HG03135 (cell line): Measurements from ENCODE around the gene ARL16.
"Not testable (repeated sequence)": the region's sequence is repeated elsewhere in the genome, so short reads cannot be mapped to it uniquely, and the experiment has no call there.

ENCODE experiments used
- ATAC-seq: cut with Tn5 transposase; IDR thresholded peaks from one replicate; pipeline ENCODE4 v1.9.1; 2021; ENCODE audit warnings: mild to moderate bottlenecking, moderate library complexity; ENCODE audit not compliant: unreplicated experiment

The ARL16 gene

DNA sequence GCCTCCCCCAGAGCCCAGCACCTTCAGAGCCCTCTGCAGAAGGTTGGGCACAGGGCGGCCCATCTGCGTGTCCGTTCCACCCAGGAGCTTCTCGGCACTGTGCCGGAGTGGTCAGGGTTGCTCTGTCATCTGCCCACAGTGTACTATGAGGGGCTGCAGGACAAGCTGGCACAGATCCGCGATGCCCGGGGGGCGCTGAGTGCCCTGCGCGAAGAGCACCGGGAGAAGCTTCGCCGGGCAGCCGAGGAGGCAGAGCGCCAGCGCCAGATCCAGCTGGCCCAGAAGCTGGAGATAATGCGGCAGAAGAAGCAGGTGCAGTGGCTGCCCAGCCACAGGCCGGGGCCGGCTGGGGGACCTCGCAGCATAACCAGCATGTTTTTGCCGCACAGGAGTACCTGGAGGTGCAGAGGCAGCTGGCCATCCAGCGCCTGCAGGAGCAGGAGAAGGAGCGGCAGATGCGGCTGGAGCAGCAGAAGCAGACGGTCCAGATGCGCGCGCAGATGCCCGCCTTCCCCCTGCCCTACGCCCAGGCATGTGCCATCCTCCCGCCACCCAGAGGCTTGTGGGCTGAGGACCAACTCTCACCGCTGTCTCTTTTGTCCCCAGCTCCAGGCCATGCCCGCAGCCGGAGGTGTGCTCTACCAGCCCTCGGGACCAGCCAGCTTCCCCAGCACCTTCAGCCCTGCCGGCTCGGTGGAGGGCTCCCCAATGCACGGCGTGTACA is 12.8 kb upstream of the ARL16 start:
- ATAC-seq = no peak

GRCh38 chr17:81695801-81696200 is 12.2 kb upstream of the ARL16 start:
- ATAC-seq = no peak

- ATAC-seq = no peak
These were observed 11.6 kb upstream of the ARL16 start for GRCh38 chr17:81695211-81695610.

DNA sequence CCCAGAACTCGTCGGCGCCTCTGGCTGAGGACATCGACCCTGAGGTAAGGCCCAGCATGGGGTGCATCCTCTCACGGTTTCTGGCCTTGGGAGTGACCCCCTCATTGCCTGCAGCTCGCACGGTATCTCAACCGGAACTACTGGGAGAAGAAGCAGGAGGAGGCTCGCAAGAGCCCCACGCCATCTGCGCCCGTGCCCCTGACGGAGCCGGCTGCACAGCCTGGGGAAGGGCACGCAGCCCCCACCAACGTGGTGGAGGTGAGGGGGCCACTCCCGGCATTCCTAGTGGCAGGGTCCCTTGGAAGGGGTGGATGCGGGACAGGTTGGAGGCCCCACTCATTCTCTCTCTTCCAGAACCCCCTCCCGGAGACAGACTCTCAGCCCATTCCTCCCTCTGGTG is 11.2 kb upstream of the ARL16 start:
- no peak for ATAC-seq

DNA sequence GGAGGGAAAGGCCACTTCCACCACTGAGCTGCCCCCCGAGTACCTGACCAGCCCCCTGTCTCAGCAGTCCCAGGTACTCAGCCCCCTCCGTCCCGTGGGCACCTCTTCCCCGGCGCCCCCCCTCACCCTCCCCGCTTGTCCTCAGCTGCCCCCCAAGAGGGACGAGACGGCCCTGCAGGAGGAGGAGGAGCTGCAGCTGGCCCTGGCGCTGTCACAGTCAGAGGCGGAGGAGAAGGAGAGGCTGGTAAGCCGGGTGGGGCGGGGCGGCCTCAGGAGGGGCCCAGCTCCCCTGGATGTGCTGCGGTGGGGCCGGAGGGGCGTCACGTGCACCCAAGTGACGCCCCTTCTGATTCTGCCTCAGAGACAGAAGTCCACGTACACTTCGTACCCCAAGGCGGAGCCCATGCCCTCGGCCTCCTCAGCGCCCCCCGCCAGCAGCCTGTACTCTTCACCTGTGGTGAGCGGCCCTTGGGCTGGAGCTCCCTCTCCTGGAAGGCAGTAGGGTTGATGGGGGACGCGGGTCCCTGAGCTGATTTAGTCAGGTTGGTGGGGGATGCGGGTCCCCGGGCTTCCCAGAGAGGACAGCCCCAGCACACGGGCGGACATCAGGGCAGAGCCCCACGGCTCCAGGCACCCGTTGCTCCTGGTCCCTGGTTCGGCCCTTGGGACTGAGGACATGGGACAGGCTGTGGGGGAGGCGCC is 10.1 kb upstream of the ARL16 start:
- no peak for ATAC-seq

DNA sequence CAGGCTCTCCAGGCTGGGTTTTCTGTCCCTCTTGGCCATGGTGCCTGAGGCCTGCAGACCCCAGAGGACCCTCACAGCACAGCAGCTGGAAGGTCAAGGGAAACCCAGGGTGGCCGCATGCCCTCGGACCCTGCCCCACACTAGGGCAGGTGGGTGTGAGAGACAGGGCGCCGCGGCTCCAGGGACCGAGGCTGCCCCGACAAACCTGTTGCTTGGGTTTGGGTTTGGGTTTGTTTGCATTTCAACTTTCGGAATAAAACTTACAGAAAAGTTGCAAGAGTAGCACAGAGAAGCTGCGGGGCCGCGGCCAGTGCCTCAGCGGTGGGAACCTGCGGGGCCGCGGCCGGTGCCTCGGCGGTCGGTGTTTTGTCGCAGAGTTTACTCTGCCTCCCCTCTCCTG is 8.0 kb upstream of the ARL16 start:
- no peak for ATAC-seq

- no peak for ATAC-seq
These were observed 7.6 kb upstream of the ARL16 start for GRCh38 chr17:81691196-81691595.

GRCh38 chr17:81690549-81690948 is 7.0 kb upstream of the ARL16 start:
- no peak for ATAC-seq

GRCh38 chr17:81690066-81690465 is 6.5 kb upstream of the ARL16 start:
- no peak for ATAC-seq

GRCh38 chr17:81688616-81689015 is 5.0 kb upstream of the ARL16 start:
- no peak for ATAC-seq

DNA sequence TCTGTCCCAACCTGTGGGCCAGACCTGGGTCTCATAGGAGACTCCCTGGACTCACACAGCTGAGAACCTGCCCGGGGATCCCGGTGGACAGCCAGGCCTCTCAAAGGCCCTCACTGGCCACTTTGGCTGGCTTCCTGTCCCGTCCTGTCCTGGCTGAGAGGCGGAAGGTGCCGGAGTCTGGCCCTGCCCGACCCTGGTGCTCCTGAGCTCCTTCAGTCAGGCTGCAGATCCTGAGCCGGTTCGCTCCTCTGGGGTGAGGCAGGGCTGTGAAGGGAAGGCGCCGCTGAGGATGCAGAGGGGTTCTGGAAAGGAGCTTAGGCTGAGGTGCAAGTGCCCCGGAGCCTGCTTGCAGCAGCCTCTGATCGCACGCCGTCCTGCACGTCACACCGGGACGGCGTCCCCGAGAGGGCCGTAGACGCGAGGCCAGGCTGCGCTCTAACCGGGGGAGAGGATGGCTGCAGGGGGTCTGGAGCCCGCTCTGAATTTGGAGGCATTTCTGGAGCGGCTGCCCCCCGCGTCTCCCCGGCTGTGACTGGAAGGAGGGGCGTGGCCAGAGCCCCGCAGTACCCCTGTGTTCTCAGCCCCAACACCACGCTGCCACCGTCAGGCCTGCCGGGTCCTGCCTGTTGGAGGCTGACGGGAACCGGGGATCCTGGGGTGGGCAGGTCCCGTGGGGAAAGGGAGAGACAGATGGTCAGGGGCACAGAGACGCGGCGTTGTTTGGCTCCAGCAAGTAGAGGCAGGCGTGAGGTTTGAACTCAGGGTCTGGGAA is 4.4 kb upstream of the ARL16 start:
- no peak for ATAC-seq

DNA sequence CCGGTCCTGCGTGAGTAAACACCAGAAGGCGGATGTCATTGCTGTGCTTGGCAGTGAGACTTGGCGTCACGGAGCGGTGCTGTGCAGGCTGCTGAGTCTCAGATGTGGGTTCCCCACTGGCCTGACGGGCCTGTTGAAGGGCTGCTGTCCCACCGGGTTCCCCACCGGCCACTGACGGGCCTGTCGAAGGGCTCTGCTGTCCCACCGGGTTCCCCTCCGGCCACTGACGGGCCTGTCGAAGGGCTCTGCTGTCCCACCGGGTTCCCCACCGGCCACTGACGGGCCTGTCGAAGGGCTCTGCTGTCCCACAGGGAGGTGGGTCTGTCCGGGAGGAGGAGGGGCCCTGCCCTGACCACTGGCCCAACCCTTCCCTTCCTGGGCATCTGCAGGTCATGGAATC is 3.0 kb upstream of the ARL16 start:
- ATAC-seq = no peak

DNA sequence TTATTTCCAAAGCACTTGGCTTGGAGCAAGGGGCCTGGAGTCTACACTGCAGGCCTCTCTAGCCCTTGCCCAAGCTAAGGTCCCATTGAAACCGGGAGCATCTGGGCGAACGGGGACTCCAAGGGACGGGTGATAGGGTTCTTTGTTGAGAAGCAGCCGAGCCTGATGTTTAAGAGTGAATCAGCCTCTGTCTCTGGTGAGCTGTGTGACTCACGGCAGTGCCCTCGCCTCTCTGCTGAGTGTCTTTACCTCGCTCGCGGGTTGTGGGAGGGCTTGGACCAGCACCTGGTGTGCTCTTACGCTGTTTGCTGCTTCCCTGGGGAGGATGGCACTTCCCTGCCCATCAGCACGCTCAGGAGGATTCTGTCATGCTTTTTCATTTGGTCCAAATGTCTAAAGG is 1.5 kb upstream of the ARL16 start:
- no peak for ATAC-seq

- ATAC-seq = no peak
These were observed 880 bp upstream of the ARL16 start for GRCh38 chr17:81684442-81684911.

DNA sequence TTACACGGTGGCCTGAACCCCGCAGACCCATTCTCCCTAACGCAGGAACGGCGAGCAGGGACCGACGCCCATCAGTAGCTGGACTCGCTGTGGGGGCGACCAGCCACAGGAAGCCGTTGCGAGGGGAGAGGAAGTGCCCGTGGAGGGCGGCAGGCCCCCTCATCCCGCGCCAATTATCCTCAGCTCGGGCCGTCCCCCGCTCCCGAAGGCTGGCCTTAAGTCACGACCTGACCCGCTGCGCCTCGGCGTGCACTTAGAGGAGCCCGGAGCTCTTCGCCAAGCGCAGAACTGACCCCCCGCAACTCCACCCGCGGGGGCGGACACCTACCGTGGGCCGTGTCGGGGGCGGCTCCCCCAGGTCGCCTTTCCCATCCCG is 401 bp downstream of the ARL16 start:
- ATAC-seq = peak; percentile 5

DNA sequence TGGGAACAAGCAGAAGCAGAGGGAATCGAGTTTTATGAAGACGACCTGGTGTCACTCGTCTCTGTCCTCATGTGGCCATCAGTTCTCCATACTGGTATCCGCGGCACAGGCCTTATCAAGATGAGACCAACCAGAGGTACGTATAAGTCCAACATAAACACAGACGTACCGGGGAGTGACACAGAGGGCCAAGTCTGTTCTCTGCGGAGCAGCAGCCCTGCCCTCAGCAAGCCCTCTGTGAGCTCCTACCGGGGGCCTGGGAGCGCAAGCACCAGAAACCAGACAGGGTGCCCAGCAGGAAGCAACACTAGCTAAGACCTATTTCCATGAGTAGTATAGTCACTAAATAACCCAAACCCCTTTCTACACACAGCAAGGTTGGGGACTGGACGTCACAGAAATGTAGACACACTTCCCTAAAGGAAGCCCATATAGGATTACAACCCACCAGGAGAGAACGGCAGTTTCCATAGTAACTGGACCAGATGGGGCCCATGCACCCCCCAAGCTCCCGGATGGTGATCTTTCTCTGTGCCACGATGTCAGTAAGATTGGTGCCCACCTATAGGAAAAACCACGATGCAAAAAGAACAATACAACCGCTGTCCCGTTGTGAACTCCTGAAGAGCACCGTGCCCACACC is 911 bp downstream of the ARL16 start:
- ATAC-seq = no peak

DNA sequence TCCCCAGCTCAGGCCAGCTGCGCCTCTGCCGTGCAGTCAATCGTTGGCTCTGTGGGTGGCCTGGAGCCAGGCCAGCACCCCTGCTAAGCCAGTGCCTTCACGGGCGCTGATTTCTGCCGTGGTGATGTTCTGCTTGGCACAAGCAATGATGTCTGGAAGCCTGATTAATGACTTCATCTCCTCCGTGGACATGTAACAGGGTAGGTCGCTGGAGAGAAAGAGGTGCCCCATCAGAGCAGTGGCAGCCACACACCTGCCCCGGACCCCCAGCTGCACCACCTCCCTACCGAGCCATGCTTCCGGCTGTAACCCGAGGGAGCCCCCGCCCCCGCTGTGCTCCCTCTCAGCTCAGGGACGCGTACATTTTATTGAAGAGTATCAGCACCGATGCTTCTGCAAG is 1.9 kb downstream of the ARL16 start:
- no peak for ATAC-seq

DNA sequence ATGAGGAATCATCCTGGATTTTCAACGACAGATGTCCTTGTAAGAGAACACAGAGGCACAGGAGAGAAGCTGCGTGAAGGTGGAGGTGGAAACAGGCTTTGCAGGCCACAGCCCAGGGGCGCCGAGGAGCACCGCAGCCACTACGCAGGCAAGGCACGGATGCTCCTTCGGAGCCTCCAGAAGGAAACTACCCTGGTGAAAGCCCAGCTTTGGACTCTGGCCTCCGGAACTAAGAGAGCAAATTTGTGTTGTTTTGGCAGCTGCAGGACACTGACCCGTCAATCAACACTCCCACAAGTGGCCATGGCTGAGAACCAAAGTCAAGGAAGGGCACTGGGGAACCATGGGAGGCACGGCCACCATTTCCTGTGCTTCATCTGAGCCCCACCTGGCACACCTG is 3.4 kb downstream of the ARL16 start:
- ATAC-seq = no peak

- no peak for ATAC-seq
These were observed 6.7 kb downstream of the ARL16 start for GRCh38 chr17:81676906-81677305.

GRCh38 chr17:81675515-81676221 is 7.9 kb downstream of the ARL16 start:
- ATAC-seq = not testable (repeated sequence)
